Measurements from ENCODE around the gene ST6GAL1.
"Not testable (repeated sequence)": the region's sequence is repeated elsewhere in the genome, so short reads cannot be mapped to it uniquely, and the experiment has no call there.

Gene ST6GAL1

DNA sequence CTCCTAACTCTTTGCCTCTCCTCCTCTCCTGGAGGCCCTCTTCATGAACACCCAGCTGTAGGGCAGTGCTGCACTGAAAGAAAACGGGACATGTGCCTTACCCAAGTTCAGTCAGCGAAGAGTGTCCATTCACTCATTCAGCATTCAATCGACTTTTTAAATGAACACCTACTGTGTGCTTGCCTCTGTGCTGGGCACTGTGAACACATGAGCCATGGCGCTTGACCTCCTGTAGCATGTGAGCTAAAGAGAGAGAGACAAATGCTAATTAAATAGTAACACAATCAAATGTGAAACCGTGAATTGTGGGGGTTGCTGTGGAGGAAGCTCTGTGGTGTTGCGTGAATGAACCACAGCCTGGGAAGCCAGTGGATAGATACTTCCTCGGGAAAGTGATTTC lies 43.4 kb downstream of the ST6GAL1 start:
- no peak for DNase-seq

DNA sequence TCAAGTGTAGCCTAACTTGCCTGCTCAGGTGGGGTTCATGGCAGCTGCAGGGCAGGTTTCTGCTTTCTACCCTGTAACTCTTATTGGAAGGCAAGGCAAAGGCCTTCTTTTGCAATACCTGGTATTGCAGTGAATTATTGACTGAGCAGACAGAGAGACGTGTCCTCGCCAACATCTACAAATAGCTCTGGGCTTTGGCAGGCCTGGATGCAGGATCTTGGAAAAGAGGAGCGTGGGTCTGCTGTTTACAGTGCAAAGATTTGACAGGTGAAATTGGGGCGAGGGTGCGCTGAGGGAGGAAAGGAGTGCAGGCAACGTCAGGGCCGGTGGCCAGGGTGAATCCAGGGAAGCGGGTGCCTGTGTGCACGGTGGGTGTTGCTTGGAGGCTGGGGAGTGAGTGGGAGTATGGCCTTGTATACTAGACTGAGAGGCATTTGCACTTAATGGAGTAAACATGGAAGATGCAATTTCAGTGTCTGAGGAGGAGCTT lies 44.5 kb downstream of the ST6GAL1 start:
- DNase-seq = no peak

- no peak for DNase-seq
Measured at GRCh38 chr3:186975726-186976125, 45.4 kb downstream of the ST6GAL1 start.

DNA sequence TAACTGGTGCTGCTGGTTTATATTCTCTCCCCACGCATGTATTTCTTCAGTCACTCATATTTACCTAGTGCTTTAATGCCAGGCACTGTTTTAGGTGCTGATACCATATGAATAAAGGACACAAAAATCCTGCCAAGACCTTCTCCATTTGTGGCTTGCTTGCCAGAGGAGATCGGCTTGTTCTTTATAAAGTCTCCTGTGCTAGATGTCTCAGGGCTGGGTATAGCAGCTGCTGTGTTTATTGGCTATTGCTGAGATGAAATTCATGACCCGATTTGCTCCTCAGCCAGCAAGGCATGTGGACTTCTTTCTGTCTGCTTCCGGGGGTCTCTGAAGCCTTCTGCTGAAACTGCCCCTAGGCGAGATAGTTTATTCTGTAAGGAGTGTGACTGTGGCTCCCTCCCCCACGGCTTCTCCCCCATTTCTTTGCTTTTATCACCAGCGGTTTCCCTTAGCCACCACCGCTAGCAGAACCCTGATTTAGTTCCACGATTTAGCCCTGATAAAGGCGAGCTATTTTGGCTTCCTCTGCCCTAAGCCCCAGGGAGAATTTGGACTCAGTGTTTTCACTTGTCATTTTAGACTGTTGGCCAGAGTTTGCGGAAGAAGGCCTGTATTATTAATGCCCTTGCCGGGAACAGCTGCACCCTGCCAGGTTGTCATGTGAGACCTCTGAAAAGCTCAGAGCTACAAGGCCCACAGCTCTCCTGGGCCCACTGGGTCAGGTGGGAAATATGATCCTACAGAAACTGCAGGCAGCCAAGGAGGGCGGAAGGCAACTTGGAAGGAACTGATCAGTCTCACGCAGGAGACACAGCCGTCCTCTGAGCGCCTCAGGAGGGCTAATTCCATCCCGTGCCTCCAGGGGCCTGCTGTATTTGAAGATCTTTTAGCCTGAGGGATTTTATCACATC lies 46.8 kb downstream of the ST6GAL1 start:
- DNase-seq = peak; percentile 38

DNA sequence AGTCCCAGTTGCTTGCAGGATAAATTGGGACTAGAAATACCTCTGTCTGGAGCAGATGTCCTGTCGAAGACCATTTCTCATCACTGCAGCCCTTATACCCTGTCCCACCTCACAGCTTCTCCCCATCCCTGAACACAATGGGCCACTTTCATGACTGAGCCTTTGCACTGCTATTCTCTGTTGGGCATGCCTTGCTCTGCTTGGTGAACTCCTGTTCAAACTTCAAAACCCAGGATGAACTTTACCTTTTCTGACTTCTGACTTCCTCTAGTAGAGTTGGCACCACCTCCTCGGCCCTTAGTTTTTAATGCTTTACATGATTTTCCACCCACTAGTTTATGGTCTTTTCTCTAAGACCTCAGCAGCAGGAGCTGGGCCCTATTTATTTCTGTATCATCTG lies 48.4 kb downstream of the ST6GAL1 start:
- DNase-seq = no peak

GRCh38 chr3:186979852-186980251 lies 49.5 kb downstream of the ST6GAL1 start:
- DNase-seq = no peak

DNA sequence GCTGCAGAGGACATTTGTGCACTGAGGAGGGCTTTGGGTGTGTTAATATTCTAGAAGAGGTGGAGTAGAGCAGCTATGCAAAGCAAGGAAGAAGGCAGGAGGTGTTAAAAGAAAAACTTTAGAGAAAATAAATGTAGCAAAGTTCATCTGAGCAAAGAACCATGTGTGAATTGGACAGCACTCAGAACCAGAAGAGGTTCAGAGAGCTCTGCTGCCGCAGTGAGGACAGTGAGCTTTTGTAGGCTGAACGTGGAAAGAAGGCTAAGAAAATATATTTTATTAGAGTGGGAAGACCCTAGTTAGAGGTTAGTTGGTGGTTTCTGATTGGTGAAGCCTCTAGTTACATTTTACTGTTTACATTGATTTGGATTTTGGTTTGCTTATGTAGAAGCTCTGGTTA lies 50.7 kb downstream of the ST6GAL1 start:
- DNase-seq = no peak

DNA sequence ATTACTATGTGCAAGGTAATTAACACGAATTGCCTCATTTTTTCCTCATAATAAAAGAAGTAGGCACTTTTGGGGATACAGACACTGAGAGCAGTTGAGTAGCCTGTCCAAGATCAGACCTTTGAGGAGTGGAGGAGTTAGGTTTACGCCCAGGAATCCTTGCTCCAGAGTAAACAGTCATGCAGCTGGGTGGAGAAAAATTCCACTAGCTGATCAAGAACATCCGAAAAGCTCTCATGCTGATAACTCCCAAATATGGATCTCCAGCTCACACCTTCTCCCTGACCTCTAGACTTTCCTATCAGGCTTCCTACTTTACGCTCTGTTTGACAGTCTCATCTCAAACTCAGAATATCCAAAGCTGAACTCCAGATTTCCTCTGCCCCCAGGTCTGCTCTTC lies 53.3 kb downstream of the ST6GAL1 start:
- no peak for DNase-seq

GRCh38 chr3:186984064-186984463 lies 53.7 kb downstream of the ST6GAL1 start:
- DNase-seq = no peak

DNA sequence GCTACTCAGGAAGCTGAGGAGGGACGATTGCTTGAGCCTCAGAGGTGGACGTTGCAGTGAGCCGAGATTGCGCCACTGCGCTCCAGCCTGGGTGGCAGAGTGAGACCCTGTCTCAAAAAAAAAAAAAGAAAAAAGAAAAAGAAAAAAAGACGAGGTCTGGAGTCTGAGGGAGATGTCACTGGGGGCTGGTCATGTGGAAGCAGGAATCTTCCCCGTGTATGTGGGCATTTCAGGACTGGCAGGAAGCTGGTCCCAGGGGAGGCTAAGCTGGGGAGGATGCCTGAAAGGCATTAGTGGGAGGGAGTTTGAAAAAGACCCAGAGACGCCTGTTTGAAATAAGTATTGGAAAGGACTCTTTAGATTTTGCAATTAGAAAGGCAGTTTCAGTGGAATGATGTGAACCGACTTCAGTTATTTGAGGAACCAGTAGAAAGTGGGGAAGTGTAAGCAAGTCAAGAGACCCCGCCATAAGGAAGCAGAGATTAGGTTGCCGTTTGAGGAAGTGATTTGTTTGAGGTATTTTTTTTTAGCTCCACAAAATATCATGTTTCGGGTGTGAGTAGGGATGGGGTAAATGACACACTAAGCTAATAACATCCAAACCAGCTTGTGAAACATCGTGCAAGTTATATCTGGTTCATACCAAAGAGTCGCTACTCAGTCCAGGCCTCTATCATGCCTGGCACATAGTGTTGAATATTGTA lies 55.5 kb downstream of the ST6GAL1 start:
- DNase-seq = no peak

DNA sequence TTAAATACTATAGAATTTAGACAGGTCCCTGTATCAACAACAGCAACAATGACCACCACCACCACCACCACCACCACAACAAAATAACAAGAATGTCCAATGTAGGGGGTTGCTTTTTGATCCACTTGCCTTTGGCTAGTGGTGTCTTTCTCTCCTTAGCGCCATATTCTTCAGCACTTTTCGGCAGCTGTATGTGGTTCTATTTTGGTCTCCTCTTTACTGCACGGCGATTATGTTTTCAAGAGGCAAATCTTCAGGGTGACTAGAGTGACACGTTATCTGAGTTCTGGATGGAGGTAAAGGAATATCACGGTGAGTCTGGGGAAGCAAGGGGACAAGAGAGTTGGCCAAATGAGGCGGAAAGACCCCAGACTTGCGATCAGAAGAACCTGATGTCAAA lies 56.1 kb downstream of the ST6GAL1 start:
- no peak for DNase-seq

- DNase-seq = no peak
Measured at GRCh38 chr3:186986816-186987215, 56.5 kb downstream of the ST6GAL1 start.

DNA sequence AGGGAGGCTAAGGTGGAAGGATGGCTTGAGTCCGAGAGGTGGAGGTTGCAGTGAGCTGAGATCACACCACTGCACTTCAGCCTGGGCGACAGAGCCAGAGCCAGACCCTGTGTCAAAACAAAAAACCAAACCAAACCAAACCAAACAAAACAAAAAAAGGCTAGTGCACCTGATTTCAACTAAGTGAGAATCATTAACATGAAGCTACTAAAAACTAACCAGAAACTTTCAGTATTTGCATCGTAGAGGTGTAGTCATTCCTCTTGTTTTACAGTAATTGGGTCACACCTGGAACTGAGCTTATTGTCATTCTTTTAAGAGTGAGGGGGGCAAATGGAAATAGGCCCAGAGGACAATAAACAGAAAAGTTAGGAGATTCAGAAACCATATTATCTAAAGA lies 58.5 kb downstream of the ST6GAL1 start:
- no peak for DNase-seq

DNA sequence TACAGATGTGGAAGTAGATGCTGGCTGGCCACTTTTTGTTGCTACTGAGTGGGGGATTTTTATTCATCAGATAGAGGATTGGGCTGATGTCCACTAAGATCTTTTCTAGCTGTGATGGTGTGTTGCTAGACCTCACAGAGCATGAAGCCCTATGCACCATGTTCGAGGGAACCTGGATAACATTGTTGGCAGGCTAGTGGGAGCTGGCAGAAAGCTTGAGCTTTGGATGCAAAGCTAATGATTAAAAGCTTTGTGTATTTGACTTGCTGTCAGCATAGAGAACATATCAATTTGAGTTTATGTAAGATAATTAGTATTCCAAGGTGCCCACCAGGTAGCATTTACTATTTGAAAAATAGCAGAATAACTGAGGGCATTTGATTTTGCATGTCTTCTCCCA lies 59.1 kb downstream of the ST6GAL1 start:
- DNase-seq = no peak

- DNase-seq = no peak
Measured at GRCh38 chr3:186990277-186990676, 60.0 kb downstream of the ST6GAL1 start.

DNA sequence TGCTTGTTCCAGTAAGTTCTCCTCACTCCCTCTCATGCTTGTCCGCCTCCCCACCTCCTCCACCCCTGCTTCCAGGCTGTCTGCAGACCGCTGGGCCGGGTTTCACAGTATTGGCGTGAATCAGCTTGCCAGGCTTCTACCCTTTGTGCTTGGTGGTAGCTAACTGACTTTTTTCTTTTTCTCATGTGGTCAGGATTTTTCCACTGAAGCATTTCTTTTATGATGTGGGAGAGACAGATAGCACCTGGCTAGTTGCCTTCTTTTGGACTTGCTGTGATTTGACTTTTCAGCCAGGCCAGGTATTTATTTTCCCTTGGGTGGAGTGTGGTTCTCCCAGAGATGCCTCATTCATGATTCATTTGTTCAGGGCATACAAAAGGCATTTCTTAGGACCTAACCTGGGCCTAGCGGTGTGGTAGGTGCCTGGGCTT lies 60.6 kb downstream of the ST6GAL1 start:
- no peak for DNase-seq

DNA sequence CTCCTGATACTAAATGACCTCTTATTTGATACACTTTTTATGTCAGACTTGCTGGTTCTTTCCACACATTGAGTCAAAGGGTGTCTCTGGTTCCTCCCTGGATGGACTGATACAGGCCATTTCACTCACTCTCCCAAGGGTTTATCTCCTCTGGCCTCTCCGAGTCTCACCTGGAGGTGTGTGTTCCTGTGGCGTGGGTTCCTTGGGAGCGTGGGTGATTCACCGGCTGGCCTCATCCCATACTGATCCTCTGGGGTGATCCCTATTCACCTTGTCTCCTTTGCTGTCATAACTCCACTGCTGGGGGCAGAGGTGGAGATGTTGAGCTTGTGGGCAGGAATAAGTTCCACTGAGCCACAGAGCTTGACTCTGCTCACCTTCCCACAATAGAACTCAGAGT lies 61.1 kb downstream of the ST6GAL1 start:
- no peak for DNase-seq

DNA sequence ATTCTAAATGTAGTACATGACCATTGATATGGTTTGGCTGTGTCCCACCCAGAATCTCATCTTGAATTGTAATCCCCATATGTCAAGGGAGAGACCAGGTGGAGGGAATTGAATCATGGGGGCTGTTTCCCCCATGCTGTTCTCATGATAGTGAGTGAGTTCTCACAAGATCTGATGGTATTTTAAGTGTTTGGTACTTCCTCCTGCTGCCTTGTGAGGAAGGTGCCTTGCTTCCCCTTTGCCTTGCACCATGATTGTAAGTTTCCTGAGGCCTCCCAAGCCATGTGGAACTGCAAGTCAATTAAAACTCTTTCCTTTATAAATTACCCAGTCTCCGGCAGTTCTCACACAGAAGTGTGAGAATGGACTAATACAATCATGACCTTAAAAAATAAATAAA lies 61.8 kb downstream of the ST6GAL1 start:
- DNase-seq = not testable (repeated sequence)

DNA sequence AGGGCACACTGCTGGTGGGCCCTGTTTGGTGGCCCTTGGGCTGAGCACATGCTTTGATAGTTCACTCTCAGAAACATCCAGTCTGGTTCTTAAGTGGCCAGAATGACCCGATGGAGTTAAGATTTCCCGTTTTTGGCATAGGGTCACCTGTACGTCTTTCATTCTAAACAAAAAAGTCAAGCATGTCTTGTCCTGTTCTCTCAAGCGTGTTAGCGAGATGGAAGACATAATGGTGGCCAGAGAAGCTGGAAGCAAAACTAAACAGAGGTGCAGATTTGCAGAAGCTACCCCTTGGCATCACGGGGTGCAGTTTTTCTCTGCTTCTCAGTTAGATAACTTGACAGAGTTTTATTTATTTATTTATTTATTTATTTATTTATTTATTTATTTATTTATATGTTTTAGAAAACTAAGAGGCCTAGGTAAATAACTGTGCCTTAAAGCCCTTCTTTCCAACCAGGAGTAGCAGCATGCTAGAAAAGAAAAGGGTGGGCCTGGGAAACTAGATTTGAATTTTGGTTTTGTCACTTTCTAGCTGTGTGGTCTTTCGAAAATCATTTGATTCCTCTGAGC lies 63.0 kb downstream of the ST6GAL1 start:
- DNase-seq = no peak

GRCh38 chr3:186994000-186994955 lies 64.0 kb downstream of the ST6GAL1 start:
- no peak for DNase-seq

- no peak for DNase-seq
Measured at GRCh38 chr3:186996356-186996755, 66.0 kb downstream of the ST6GAL1 start.

- DNase-seq = no peak
Measured at GRCh38 chr3:186997061-186997460, 66.7 kb downstream of the ST6GAL1 start.
